HG02610 (cell line): ENCODE measurements around the gene PTPRF.
"Not testable (repeated sequence)": the region's sequence is repeated elsewhere in the genome, so short reads cannot be mapped to it uniquely, and the experiment has no call there.

Source experiments
- ATAC-seq: cut with Tn5 transposase; IDR thresholded peaks from one replicate; pipeline ENCODE4 v1.9.1; 2021; ENCODE audit warnings: mild to moderate bottlenecking, moderate library complexity; ENCODE audit not compliant: unreplicated experiment

The PTPRF gene

DNA sequence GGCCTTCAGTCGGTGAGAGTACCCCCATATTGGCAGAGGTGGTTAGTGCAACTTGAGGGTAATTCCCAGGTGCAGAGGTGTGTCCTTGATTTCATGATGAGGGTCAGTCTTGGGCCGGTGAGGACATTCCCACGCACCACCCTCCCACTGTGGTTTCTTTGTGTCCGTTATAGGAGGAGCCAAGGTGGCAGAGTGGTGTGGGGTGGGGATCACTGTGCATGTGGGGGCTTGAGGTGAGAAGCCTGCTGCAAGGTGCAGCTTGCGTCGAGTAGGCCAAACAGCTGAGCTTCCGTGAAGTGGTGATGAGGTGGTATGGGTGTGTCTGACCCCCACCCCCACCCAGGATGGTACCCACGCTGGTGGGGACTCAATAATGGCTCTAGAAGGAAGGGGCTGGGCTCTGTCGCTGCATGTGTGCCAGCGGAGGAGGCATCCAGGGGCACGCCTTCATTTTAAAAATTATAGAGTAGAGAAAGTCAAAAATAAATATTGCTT is 6.2 kb downstream of the PTPRF start:
- ATAC-seq, result no peak

DNA sequence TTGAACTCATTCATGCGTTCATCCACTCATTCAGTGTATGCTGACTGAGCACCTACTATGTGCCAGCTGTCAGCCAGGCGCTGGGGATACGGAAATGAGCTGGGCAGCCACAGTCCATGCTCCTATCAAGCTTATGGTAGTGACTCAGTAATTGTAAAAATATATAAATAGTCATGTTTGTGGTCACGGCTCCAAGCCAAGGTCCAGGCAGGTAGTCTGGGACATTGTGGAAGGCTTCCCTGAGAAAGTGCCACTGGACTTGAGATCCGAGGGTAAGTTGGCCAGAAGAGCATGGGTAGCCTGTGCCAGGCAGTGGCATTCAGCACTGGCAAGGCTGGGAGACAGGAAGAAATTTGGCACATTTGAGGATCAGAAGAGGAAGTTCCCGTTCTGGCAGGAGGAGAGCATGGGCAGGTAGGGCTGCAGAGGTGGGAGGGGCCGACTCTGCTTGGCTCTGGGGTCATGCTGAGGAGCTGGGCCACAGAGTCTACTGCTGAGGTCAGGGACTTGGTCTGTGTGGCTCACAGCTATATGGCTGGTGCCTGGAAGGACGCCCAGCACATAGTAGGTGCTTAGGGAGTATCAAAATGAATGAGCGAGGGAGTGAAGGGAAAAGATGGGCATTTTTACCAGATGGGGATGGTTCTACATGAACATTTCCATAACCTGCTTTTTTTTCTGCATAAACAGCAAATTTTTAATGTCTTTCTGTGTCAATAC is 6.9 kb downstream of the PTPRF start:
- no peak for ATAC-seq

DNA sequence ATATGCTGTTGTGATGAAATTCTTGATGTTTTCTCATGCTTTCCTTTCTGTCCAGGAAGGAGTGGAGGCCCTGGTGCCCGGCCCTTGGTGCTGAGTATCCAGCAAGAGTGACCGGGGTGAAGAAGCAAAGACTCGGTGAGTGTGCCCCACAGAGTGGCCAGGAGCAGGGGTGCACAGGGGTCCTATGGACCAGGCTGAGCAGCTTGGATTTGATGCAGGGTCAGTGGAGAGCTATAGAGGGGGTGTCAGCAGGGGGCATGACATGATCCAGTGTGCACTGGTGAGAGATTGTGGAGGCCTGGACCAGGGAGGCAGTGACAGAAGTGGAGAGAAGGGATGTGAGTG is 7.4 kb downstream of the PTPRF start:
- no peak for ATAC-seq

DNA sequence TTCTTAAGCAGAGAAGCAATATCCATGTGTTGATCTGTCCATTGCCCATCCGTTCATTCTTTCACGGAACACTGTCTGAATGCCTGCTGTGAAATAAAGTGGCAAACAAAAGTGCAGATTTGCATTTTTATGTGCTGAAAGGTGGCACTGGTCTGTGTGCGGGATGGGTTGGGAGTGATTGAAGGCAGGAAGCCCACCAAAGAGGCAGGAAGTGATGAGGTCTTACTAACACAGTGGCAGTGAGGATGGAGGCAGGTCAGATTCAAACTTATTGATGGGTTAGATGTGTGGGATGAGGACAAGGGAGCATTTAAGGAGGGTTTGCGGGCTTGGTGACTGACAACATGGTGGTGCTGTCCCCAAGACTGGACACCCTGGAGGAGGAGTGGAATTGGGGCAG is 8.3 kb downstream of the PTPRF start:
- ATAC-seq, result no peak

GRCh38 chr1:43539726-43540434 is 9.2 kb downstream of the PTPRF start:
- no peak for ATAC-seq

DNA sequence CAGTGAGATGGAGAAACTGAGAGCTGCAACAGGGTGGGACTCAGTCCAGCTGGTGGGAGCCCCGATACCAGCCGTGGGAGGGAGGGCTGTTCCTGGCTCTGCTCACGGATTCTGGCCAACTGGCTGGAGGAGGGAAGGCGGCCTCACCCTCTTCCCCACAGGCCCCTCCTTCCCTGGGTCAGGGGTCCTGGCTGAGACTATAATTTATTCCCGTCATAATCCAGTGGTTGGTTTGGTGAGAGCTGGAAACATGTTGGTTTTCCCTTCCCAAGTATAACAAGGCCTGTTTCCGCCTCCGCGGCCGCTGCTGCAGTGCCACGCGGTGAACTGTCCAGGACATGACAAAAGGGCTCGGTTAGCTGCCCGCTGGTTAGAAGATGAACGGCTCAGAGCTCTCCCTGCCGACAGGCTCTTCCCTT is 10.0 kb downstream of the PTPRF start:
- no peak for ATAC-seq

DNA sequence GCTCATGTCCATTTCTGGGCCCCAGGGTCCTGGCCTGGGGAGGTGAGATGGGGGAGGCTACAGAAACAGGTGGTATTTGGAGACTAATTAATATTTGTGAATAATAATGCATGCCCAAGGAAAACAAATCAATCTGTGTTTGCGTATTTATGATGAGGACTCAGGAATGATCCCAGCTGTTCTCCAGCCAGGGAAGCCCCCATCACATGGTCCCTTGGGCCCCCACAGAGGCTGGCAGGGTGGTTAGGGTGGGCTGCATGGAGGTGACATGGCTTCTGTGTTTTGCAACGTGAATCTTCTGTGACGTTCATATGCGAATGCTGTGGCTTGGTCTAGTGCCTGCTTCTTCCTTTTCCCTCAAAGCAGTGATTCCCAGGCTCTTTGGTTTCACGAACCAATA is 10.5 kb downstream of the PTPRF start:
- ATAC-seq, result no peak

DNA sequence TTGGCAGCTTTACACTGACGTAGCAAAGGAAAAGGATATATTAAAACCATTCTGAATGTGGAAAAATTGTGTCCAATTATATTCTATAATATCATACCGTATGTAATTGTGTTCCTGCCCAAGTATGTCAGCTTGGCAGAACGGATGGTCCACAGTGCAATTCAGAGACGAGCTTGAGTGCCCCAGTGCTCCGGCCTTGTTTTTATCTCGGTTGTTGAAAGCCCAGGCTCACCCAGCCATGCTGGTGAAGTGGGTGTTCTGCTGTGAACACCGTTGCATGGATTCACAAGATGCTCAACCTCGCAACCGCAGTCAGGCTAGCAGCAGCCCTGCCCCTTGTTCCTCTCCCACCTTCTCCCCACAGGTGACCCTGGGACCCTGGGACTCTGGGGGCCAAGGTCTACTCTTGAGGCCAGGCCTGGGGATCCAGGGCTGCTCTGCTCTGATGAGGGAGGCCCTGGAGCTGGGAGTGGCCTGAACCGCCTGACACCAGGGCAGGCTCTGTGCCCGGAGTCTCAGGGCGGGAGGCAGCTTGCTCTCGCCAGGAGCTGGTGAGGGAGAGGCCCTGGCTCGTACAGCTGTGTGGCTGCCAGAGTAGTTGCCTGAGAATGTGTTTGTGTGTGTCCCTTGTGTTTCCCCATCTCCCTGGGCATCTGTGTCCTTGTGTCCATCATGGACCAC is 11.2 kb downstream of the PTPRF start:
- no peak for ATAC-seq

DNA sequence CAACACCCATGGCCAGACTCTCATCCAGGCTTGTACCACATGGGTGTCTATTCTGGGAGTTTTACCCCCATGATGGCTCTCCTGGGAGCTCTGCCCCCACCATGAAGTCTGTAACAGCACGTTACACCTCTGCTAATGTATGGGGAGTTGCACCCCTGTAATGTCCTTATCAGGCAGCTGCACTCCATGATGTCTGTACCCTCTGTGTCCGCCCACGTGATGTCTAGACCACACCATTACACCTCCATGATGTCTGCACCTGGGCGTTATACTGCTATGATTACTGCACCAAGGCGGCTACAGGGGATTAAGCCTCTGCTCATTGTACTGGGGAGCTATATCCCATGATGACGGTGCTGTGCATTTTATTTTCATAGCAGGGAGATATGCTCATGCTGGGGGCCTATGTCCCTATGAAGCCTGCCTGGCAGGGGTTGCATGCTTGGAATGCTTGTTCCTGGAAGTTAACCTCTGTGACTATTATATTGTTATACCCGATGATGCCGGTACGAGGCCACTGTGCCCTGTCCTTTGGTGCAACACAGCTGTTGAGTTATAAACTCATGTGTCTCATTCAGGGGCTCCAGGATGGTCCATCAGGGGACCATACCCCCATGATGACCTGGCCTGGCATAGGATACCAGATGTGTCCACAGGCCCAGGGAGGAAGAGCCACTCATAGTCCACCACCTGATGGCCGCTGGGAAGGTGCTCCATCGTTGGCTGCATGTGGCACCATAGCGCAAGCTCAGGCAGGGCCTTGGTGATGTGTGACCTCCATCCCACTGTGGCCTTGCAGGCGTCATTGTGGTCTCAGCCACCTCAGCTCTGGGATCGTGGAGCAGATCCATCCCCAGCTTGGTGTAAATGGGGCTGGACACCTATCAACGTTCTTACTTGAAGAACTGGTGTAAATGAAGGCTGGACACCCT is 12.1 kb downstream of the PTPRF start:
- ATAC-seq, result no peak

- no peak for ATAC-seq
These were observed 12.9 kb downstream of the PTPRF start for GRCh38 chr1:43543567-43543966.

DNA sequence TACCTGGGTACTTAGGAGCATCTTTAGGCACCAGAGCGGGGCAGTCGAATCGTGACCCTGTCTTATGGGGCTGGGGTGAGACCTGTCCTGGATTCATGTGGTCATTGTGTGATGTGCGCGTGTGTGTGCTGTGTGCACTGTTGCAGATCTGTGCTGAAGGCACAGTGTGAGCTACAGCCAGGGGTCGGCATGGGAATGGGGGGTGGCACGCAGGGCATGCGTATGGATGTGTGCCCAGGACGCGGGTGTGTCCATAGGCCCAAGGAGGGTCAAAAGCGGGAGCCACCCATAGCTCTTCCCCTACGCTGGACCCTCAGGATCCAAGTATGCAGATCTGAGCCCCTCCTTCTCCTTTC is 14.6 kb downstream of the PTPRF start:
- no peak for ATAC-seq

- ATAC-seq, result no peak
These were observed 15.2 kb downstream of the PTPRF start for GRCh38 chr1:43545695-43546387.

GRCh38 chr1:43546388-43547100 is 15.9 kb downstream of the PTPRF start:
- ATAC-seq, result no peak

DNA sequence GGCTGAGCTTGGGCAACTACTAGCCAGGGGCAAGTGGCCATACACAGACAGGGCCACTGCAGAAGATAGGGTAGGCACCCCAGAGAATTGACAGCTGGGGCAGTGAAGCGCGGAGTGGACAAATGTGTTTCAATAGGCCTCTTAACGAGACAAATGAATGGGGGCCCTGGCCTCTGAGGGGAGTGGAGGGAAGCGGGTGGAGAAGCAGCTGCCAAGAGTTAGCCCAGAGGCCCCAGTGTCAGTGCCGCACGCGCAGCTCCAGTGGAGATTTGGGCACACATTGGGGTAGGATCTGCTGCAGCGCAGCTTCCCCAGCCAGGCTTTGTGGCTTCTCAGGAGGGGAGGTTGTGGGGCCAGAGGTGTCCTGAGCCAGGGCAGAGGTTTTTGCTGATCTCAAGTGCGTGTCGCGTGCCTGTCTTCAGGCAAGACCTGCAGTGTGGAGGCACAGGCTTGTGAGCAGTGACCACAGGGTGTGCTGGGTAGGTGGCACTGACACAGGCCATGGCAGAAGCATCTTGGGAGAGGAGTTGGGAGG is 16.9 kb downstream of the PTPRF start:
- no peak for ATAC-seq

GRCh38 chr1:43548285-43549271 is 17.9 kb downstream of the PTPRF start:
- no peak for ATAC-seq

DNA sequence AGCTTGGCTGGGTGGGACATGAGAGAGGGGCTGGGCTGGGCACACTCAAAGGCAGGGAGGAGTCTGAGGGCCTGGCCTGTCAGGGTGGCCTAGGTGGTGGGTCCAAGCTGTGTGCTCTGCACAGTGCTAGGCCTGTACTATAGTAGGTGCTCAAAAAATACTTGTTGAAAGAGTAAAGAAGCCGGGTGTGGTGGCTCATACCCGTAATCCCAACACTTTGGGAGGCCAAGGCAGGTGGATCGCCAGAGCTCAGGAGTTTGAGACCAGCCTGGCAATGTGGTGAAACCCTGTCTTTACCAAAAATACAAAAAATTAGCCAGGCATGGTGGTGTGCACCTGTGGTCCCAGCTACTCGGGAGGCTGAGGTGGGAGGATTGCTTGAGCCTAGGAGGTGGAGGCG is 18.7 kb downstream of the PTPRF start:
- ATAC-seq, result not testable (repeated sequence)

- no peak for ATAC-seq
These were observed 19.4 kb downstream of the PTPRF start for GRCh38 chr1:43549921-43550597.
